Measurements from ENCODE around the gene DHRS12.

Gene DHRS12

GRCh38 chr13:51742031-51742430 lies 61.9 kb downstream of the DHRS12 start:
- no peaks in the 10 kb centered on the region for H3F3A ChIP-seq (ENCODE audit: insufficient read depth, low read length)
- H3K9ac ChIP-seq (ENCODE audit: low read length) = no peak overlapping the region
- H3K4me2 ChIP-seq (ENCODE audit: low read length) = no peak overlapping the region
- TF ChIP-seq EZH2 (IDR thresholded peaks at IDR 0.05; ENCODE audit: borderline replicate concordance, low read length) (no peak), CTCF (IDR thresholded peaks at IDR 0.05; ENCODE audit: low read length) (no peak)
- H3K36me3 ChIP-seq (ENCODE audit: insufficient read depth, low read length) = no peaks in the 10 kb centered on the region
- H4K20me1 ChIP-seq (ENCODE audit: insufficient read depth, low read length) = no peaks in the 10 kb centered on the region
- no peaks in the 10 kb centered on the region for H3K4me1 ChIP-seq (ENCODE audit: insufficient read depth, low read length, severe bottlenecking)
- no peak overlapping the region for H2AFZ ChIP-seq (ENCODE audit: low read length)
- H3K9me2 ChIP-seq (ENCODE audit: low read depth, low read length) = no peaks in the 10 kb centered on the region
- no peak overlapping the region for H3K27ac ChIP-seq (ENCODE audit: low read depth, low read length, poor library complexity, severe bottlenecking)
- no peaks in the 10 kb centered on the region for H3K27me3 ChIP-seq (ENCODE audit: insufficient read depth, low read length)
- H3K9me3 ChIP-seq (ENCODE audit: low read length) = no peaks in the 10 kb centered on the region
- H3K79me2 ChIP-seq (ENCODE audit: insufficient read depth, low read length) = no peaks in the 10 kb centered on the region
- no peak overlapping the region for H3K4me3 ChIP-seq (ENCODE audit: low read depth, low read length, poor library complexity, severe bottlenecking)

- Histone ChIP-seq H3K4me1 (ENCODE audit: insufficient read depth, low read length, severe bottlenecking) (no peaks in the 10 kb centered on the region), H4K20me1 (ENCODE audit: insufficient read depth, low read length) (no peaks in the 10 kb centered on the region), H2AFZ (ENCODE audit: low read length) (no peak overlapping the region), H3K4me3 (ENCODE audit: low read depth, low read length, poor library complexity, severe bottlenecking) (no peak overlapping the region), H3K4me2 (ENCODE audit: low read length) (no peak overlapping the region), H3K27me3 (ENCODE audit: insufficient read depth, low read length) (no peaks in the 10 kb centered on the region), H3K27ac (ENCODE audit: low read depth, low read length, poor library complexity, severe bottlenecking) (no peak overlapping the region), H3K9me3 (ENCODE audit: low read length) (no peaks in the 10 kb centered on the region), H3K79me2 (ENCODE audit: insufficient read depth, low read length) (no peaks in the 10 kb centered on the region), H3F3A (ENCODE audit: insufficient read depth, low read length) (no peaks in the 10 kb centered on the region), H3K9me2 (ENCODE audit: low read depth, low read length) (no peaks in the 10 kb centered on the region), H3K36me3 (ENCODE audit: insufficient read depth, low read length) (no peaks in the 10 kb centered on the region), H3K9ac (ENCODE audit: low read length) (no peak overlapping the region)
- TF ChIP-seq CTCF (IDR thresholded peaks at IDR 0.05; ENCODE audit: low read length) (no peak), EZH2 (IDR thresholded peaks at IDR 0.05; ENCODE audit: borderline replicate concordance, low read length) (no peak)
Observed at GRCh38 chr13:51740698-51741097, 63.3 kb downstream of the DHRS12 start.

GRCh38 chr13:51739027-51739764 lies 64.8 kb downstream of the DHRS12 start:
- Histone ChIP-seq H3K9me2 (ENCODE audit: low read depth, low read length) (no peaks in the 10 kb centered on the region), H3K36me3 (ENCODE audit: insufficient read depth, low read length) (no peaks in the 10 kb centered on the region), H3K79me2 (ENCODE audit: insufficient read depth, low read length) (no peaks in the 10 kb centered on the region), H3K4me2 (ENCODE audit: low read length) (no peak overlapping the region), H3K27me3 (ENCODE audit: insufficient read depth, low read length) (no peaks in the 10 kb centered on the region), H2AFZ (ENCODE audit: low read length) (no peak overlapping the region), H3K9me3 (ENCODE audit: low read length) (no peaks in the 10 kb centered on the region), H3K27ac (ENCODE audit: low read depth, low read length, poor library complexity, severe bottlenecking) (no peak overlapping the region), H3K4me3 (ENCODE audit: low read depth, low read length, poor library complexity, severe bottlenecking) (no peak overlapping the region), H4K20me1 (ENCODE audit: insufficient read depth, low read length) (no peaks in the 10 kb centered on the region), H3K9ac (ENCODE audit: low read length) (no peak overlapping the region), H3K4me1 (ENCODE audit: insufficient read depth, low read length, severe bottlenecking) (no peaks in the 10 kb centered on the region), H3F3A (ENCODE audit: insufficient read depth, low read length) (no peaks in the 10 kb centered on the region)
- no peak for TF ChIP-seq CTCF (IDR thresholded peaks at IDR 0.05; ENCODE audit: low read length)
- TF ChIP-seq EZH2 (IDR thresholded peaks at IDR 0.05; ENCODE audit: borderline replicate concordance, low read length) = no peak

Measured in OCI-LY1 (cell line).